ENCODE results near the gene NUDT5. TPM values are rescaled to one million over a fixed set of nuclear protein-coding genes. Genes with fewer than 3 reads are reported as not detected.

The NUDT5 gene
- total RNA-seq, 4 donors from 2014 or later = 12.5 to 38.9 (median 17.8) TPM

DNA sequence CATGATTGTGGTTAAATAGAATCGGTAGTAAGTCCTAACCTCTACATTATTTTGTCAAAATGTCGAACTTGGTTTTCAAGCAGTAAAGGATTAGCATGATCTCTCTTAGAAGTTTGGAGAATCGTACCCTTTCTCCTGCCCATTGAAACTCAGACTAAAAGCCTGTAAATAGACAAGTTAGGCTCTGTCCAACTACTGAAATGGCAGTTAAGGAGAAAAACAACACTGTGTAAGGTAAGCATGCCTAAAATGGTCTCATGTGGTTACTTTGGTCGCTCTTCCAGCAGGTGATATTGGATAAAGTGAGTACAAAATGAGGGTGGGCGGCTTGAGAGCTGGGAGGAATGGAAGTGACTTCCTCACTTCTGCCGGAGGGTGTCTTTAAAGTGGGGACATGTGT, 41.2 kb downstream of the NUDT5 start:
- 80 to 96% methylated on average over 4 to 6 of the region's 6 CpGs for WGBS, 2 donors (ENCODE audit: low coverage in 1 of 2)

GRCh38 chr10:12150163-12150562, 45.5 kb downstream of the NUDT5 start:
- 85 to 91% methylated on average over 4 of the region's 4 CpGs for WGBS, 2 donors (ENCODE audit: low coverage in 1 of 2)
- no peak overlapping the region for H3K27ac ChIP-seq
- no peaks in the 10 kb centered on the region for H3K9me3 ChIP-seq
- in situ Hi-C loops (cut with MboI; ENCODE audit: low pct_ligation_motif_present in 1 of 4, low pct_unique_long_range_greater_than_20kb in 1 of 4, low sequenced_read_pairs in 3 of 4) (no loop called here), intact Hi-C loops (cut with DNase I; ENCODE audit: low total_unique reads) (no loop called here)
- H3K27me3 ChIP-seq = no peaks in the 10 kb centered on the region
- no peak overlapping the region for H3K4me3 ChIP-seq
- no peaks in the 10 kb centered on the region for H3K36me3 ChIP-seq
- no peak for TF ChIP-seq EP300 (IDR thresholded peaks at IDR 0.05; ENCODE audit: low read depth)
- no peak for TF ChIP-seq POLR2A (IDR thresholded peaks at IDR 0.05)
- TF ChIP-seq, protein P1, sequence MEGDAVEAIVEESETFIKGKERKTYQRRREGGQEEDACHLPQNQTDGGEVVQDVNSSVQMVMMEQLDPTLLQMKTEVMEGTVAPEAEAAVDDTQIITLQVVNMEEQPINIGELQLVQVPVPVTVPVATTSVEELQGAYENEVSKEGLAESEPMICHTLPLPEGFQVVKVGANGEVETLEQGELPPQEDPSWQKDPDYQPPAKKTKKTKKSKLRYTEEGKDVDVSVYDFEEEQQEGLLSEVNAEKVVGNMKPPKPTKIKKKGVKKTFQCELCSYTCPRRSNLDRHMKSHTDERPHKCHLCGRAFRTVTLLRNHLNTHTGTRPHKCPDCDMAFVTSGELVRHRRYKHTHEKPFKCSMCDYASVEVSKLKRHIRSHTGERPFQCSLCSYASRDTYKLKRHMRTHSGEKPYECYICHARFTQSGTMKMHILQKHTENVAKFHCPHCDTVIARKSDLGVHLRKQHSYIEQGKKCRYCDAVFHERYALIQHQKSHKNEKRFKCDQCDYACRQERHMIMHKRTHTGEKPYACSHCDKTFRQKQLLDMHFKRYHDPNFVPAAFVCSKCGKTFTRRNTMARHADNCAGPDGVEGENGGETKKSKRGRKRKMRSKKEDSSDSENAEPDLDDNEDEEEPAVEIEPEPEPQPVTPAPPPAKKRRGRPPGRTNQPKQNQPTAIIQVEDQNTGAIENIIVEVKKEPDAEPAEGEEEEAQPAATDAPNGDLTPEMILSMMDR (IDR thresholded peaks at IDR 0.05) = no peak
- TF ChIP-seq POLR2AphosphoS5 (IDR thresholded peaks at IDR 0.05) = no peak
- H3K4me1 ChIP-seq = no peaks in the 10 kb centered on the region
- no peak for DNase-seq

More for the DNA sequence above, 41.2 kb downstream of the NUDT5 start:
- no peak for TF ChIP-seq POLR2AphosphoS5 (IDR thresholded peaks at IDR 0.05)
- TF ChIP-seq EP300 (IDR thresholded peaks at IDR 0.05; ENCODE audit: low read depth) = no peak
- no peak for TF ChIP-seq POLR2A (IDR thresholded peaks at IDR 0.05)
- TF ChIP-seq, protein P1 (IDR thresholded peaks at IDR 0.05) = no peak
- Histone ChIP-seq H3K9me3 (no peaks in the 10 kb centered on the region), H3K4me1 (no peaks in the 10 kb centered on the region), H3K36me3 (peaks cover 0 to 4% (median 0%) of the 10 kb centered on the region in 4 donors), H3K27me3 (no peaks in the 10 kb centered on the region), H3K27ac (no peak overlapping the region), H3K4me3 (no peak overlapping the region)
- in situ Hi-C loops (cut with MboI; ENCODE audit: low pct_ligation_motif_present in 1 of 4, low pct_unique_long_range_greater_than_20kb in 1 of 4, low sequenced_read_pairs in 3 of 4) = no loop called here
- intact Hi-C loops (cut with DNase I; ENCODE audit: low total_unique reads) = no loop called here
- no peak for DNase-seq

DNA sequence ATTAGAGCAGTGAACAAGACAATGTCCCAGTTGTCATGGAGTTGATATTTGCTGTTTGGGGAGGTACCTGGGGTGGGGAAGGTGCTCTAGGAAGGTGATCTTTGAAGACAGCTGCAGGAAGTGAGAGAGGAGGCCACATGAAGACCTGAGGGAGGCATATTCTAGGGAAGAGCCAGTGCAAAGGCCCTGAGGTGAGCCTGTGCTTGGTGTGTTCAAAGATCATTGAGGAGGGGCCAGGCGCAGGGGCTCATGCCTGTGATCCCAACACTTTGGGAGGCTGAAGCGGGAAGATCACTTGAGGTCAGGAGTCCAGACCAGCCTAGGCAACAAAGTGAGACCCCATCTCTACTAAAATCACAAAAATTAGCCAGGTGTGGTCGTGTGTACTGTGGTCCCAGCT, 51.2 kb downstream of the NUDT5 start:
- 94% methylated on average over 3 of the region's 3 CpGs; no CpG with 5 or more reads in 1 of the 2 donors for WGBS, 2 donors (ENCODE audit: low coverage in 1 of 2)
- no peak for TF ChIP-seq POLR2A (IDR thresholded peaks at IDR 0.05)
- TF ChIP-seq, protein P1 (IDR thresholded peaks at IDR 0.05) = no peak
- Histone ChIP-seq H3K36me3 (peaks cover 0 to 18% (median 5%) of the 10 kb centered on the region in 4 donors), H3K9me3 (no peaks in the 10 kb centered on the region), H3K27ac (no peak overlapping the region), H3K4me3 (no peak overlapping the region), H3K4me1 (no peaks in the 10 kb centered on the region), H3K27me3 (no peaks in the 10 kb centered on the region)
- no peak for DNase-seq
- intact Hi-C loops (cut with DNase I; ENCODE audit: low total_unique reads) = loop anchor here (10.0 kb wide), 1 partner anchor 1460 kb away; no protein-coding TSS in a partner anchor
- in situ Hi-C loops (cut with MboI; ENCODE audit: low pct_ligation_motif_present in 1 of 4, low pct_unique_long_range_greater_than_20kb in 1 of 4, low sequenced_read_pairs in 3 of 4) = no loop called here

DNA sequence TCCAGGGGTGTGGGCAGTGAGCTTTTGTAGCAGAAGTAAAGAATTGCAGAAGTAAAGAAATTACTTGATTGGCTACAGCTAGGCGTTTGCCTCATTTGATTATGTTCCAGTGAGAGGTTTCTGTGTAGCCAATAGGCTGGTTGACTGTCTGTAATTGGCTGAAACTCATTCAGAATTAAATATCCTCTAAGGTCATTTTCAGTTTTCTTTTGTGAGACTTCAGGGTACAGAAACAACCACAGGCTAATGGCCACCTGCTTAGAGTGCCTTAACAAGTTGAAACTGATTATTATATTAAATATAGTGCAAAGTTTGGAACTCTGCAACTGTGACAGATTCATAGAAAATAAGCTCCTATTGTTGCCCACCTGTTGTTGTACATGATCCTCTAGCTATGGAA, 55.7 kb downstream of the NUDT5 start:
- in situ Hi-C loops (cut with MboI; ENCODE audit: low pct_ligation_motif_present in 1 of 4, low pct_unique_long_range_greater_than_20kb in 1 of 4, low sequenced_read_pairs in 3 of 4) = no loop called here
- no peak for TF ChIP-seq POLR2AphosphoS5 (IDR thresholded peaks at IDR 0.05)
- no peak for TF ChIP-seq EP300 (IDR thresholded peaks at IDR 0.05; ENCODE audit: low read depth)
- TF ChIP-seq, protein P1 (IDR thresholded peaks at IDR 0.05) = no peak
- TF ChIP-seq POLR2A (IDR thresholded peaks at IDR 0.05) = no peak
- H3K4me1 ChIP-seq = no peaks in the 10 kb centered on the region

More for the DNA sequence above, 55.7 kb downstream of the NUDT5 start:
- Histone ChIP-seq H3K36me3 (peaks cover 0 to 32% (median 15%) of the 10 kb centered on the region in 4 donors), H3K4me3 (no peak overlapping the region), H3K27ac (no peak overlapping the region), H3K27me3 (no peaks in the 10 kb centered on the region), H3K9me3 (no peaks in the 10 kb centered on the region)
- DNase-seq = no peak
- WGBS, 2 donors (ENCODE audit: low coverage in 1 of 2) = 90 to 100% methylated on average over 1 of the region's 1 CpG
- intact Hi-C loops (cut with DNase I; ENCODE audit: low total_unique reads) = loop anchor here (10.0 kb wide), 1 partner anchor 1465 kb away; no protein-coding TSS in a partner anchor
